ENCODE results near the gene PCA3.

Gene PCA3

GRCh38 chr9:76808636-76809035 lies 44.4 kb downstream of the PCA3 start:
- H3K4me2 ChIP-seq (ENCODE audit: low read length): no peak overlapping the region
- H3K27ac ChIP-seq: no peak overlapping the region
- H3K27me3 ChIP-seq (ENCODE audit: control insufficient read depth, insufficient read depth, low read length): no peaks in the 10 kb centered on the region
- TF ChIP-seq, protein P1, sequence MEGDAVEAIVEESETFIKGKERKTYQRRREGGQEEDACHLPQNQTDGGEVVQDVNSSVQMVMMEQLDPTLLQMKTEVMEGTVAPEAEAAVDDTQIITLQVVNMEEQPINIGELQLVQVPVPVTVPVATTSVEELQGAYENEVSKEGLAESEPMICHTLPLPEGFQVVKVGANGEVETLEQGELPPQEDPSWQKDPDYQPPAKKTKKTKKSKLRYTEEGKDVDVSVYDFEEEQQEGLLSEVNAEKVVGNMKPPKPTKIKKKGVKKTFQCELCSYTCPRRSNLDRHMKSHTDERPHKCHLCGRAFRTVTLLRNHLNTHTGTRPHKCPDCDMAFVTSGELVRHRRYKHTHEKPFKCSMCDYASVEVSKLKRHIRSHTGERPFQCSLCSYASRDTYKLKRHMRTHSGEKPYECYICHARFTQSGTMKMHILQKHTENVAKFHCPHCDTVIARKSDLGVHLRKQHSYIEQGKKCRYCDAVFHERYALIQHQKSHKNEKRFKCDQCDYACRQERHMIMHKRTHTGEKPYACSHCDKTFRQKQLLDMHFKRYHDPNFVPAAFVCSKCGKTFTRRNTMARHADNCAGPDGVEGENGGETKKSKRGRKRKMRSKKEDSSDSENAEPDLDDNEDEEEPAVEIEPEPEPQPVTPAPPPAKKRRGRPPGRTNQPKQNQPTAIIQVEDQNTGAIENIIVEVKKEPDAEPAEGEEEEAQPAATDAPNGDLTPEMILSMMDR (IDR thresholded peaks at IDR 0.05): no peak
- H3K36me3 ChIP-seq (ENCODE audit: control insufficient read depth, insufficient read depth, low read length): no peaks in the 10 kb centered on the region
- no peaks in the 10 kb centered on the region for H3K4me1 ChIP-seq
- no peaks in the 10 kb centered on the region for H3K79me2 ChIP-seq
- H2AFZ ChIP-seq: no peak overlapping the region
- no peak overlapping the region for H3K4me3 ChIP-seq (ENCODE audit: low read depth, low read length)
- no peaks in the 10 kb centered on the region for H3K9me3 ChIP-seq (ENCODE audit: control insufficient read depth, low read length)
- H3K9ac ChIP-seq: no peak overlapping the region

- Histone ChIP-seq H3K36me3 (ENCODE audit: control insufficient read depth, insufficient read depth, low read length) (no peaks in the 10 kb centered on the region), H3K4me1 (no peaks in the 10 kb centered on the region), H3K27ac (no peak overlapping the region), H3K4me3 (ENCODE audit: low read depth, low read length) (no peak overlapping the region), H3K27me3 (ENCODE audit: control insufficient read depth, insufficient read depth, low read length) (no peaks in the 10 kb centered on the region), H2AFZ (no peak overlapping the region), H3K79me2 (no peaks in the 10 kb centered on the region), H3K4me2 (ENCODE audit: low read length) (no peak overlapping the region), H3K9ac (no peak overlapping the region), H3K9me3 (ENCODE audit: control insufficient read depth, low read length) (no peaks in the 10 kb centered on the region)
- TF ChIP-seq, protein P1 (IDR thresholded peaks at IDR 0.05): peak; percentile 62
Measured at GRCh38 chr9:76810377-76810957, 46.2 kb downstream of the PCA3 start.

DNA sequence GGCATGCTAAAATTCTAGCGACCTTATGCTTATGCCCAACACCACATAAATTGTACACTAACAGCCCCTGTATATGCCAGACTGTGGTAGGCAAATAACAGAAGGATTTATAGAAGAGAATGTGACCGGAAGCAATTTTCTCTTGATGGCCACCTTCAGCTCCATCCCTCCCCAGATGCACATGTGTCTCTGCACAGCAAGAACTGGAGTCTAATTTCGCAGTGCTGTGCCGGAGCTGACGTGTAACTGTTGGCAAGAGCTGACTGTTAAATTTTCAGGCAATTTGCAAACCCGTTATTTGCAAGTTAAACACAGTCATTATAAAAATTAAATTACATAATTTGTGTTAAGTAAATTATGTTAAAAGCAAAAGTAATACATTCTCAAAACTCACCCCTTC lies 48.4 kb downstream of the PCA3 start:
- H3K36me3 ChIP-seq (ENCODE audit: control insufficient read depth, insufficient read depth, low read length): no peaks in the 10 kb centered on the region
- H3K4me1 ChIP-seq: no peaks in the 10 kb centered on the region

DNA sequence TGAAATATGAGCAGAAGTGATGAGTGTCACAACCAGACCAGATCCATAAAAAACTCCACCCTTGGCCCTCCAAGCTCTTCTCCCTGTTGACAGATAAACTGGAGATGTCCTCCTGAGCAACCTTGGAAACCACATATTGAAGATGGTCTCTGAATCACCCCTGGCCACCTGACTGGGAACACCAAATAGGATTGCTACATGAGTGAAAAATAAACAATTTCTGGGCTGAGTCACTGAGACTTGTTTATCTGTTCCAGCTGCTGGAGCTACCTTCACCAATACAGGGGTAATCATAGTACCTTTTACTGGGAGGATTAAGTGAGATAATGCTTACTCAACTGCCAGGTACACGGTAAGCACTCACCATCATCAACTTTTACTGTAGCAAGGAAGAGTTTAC lies 53.3 kb downstream of the PCA3 start:
- Histone ChIP-seq H3K27me3 (ENCODE audit: control insufficient read depth, insufficient read depth, low read length) (no peaks in the 10 kb centered on the region), H3K79me2 (no peaks in the 10 kb centered on the region), H3K36me3 (ENCODE audit: control insufficient read depth, insufficient read depth, low read length) (no peaks in the 10 kb centered on the region), H3K9ac (no peak overlapping the region), H3K4me3 (ENCODE audit: low read depth, low read length) (no peak overlapping the region), H3K4me1 (no peaks in the 10 kb centered on the region), H3K4me2 (ENCODE audit: low read length) (no peak overlapping the region), H3K27ac (no peak overlapping the region), H2AFZ (no peak overlapping the region), H3K9me3 (ENCODE audit: control insufficient read depth, low read length) (no peaks in the 10 kb centered on the region)
- TF ChIP-seq, protein P1 (IDR thresholded peaks at IDR 0.05): no peak

More for the DNA sequence above, 48.4 kb downstream of the PCA3 start:
- no peak overlapping the region for H3K4me2 ChIP-seq (ENCODE audit: low read length)
- H2AFZ ChIP-seq: no peak overlapping the region
- no peaks in the 10 kb centered on the region for H3K79me2 ChIP-seq
- no peak overlapping the region for H3K9ac ChIP-seq
- no peaks in the 10 kb centered on the region for H3K9me3 ChIP-seq (ENCODE audit: control insufficient read depth, low read length)
- H3K27me3 ChIP-seq (ENCODE audit: control insufficient read depth, insufficient read depth, low read length): no peaks in the 10 kb centered on the region
- no peak overlapping the region for H3K27ac ChIP-seq
- H3K4me3 ChIP-seq (ENCODE audit: low read depth, low read length): no peak overlapping the region
- TF ChIP-seq, protein P1 (IDR thresholded peaks at IDR 0.05): no peak

- H3K4me3 ChIP-seq (ENCODE audit: low read depth, low read length): no peak overlapping the region
- H3K9me3 ChIP-seq (ENCODE audit: control insufficient read depth, low read length): no peaks in the 10 kb centered on the region
- H3K4me1 ChIP-seq: no peaks in the 10 kb centered on the region
- no peaks in the 10 kb centered on the region for H3K79me2 ChIP-seq
- H2AFZ ChIP-seq: no peak overlapping the region
- no peak overlapping the region for H3K27ac ChIP-seq
- no peaks in the 10 kb centered on the region for H3K36me3 ChIP-seq (ENCODE audit: control insufficient read depth, insufficient read depth, low read length)
- no peak overlapping the region for H3K4me2 ChIP-seq (ENCODE audit: low read length)
- H3K27me3 ChIP-seq (ENCODE audit: control insufficient read depth, insufficient read depth, low read length): no peaks in the 10 kb centered on the region
- no peak overlapping the region for H3K9ac ChIP-seq
- TF ChIP-seq, protein P1 (IDR thresholded peaks at IDR 0.05): no peak
Measured at GRCh38 chr9:76818271-76818670, 54.0 kb downstream of the PCA3 start.
